GM21717 (cell line): Measurements from ENCODE around the gene TRRAP.

ENCODE experiments used
- ATAC-seq: cut with Tn5 transposase; IDR thresholded peaks from one replicate; pipeline ENCODE4 v1.9.1; 2021; ENCODE audit warnings: mild to moderate bottlenecking, moderate library complexity; ENCODE audit not compliant: unreplicated experiment

The TRRAP gene

GRCh38 chr7:98943336-98943735 is 65.0 kb downstream of the TRRAP start:
- no peak for ATAC-seq

DNA sequence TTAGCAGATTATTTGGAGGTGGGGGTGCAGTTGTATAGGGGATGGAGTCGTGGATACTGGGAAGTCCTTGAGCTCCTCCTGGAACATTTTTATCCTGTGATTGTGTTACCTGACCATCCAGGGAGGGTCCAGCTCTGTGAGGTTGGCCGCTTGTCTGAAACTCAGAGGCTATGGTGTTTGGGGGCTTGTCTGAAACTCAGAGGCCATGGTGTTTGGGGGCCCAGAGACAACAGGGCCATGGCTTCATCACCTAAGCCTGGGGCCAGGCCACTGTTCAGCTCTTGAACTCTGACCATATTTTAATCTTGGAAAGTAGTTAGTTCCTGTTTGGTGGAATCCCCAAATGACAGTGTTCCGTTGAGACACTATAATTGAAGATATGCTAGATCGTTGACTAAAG is 66.1 kb downstream of the TRRAP start:
- ATAC-seq = no peak

DNA sequence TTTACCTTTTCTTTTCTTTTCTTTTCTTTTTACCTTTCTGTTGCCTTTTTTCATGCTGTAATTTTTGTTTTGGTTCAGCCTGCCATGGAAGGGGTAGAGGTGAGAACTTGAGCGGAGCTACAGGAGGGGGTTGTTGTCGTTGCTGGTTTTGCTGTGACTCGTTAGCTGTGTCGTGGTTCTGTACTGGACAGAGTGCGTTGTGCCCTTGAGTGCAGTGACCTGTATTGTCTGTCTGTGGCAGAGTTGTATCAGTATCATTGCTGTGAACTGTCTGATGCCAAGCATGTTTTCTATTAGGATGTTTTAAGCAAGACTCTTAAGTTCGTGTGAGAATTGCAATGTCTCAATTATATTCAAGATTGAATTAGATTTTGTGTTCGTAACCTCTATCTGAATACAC is 67.5 kb downstream of the TRRAP start:
- ATAC-seq = no peak

GRCh38 chr7:98946389-98946788 is 68.1 kb downstream of the TRRAP start:
- no peak for ATAC-seq

- ATAC-seq = no peak
Observed at GRCh38 chr7:98949336-98950044, 71.2 kb downstream of the TRRAP start.

DNA sequence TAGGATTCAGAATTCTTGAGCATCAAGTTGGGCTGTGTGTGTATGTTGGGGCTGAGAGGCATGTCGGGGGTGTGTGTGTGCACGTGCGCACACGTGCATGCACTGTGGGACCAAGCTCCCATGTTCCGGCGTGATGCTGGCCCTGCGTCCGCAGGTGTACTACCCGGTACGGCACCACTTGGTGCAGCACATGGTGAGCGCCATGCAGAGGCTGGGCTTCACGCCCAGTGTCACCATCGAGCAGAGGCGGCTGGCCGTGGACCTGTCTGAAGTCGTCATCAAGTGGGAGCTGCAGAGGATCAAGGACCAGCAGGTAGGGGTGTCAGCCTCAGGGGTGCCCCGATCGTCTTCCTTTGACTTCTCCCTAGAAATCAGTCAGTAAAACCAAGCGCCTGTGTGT is 77.7 kb downstream of the TRRAP start:
- ATAC-seq = no peak

- no peak for ATAC-seq
Observed at GRCh38 chr7:98956469-98956868, 78.1 kb downstream of the TRRAP start.

DNA sequence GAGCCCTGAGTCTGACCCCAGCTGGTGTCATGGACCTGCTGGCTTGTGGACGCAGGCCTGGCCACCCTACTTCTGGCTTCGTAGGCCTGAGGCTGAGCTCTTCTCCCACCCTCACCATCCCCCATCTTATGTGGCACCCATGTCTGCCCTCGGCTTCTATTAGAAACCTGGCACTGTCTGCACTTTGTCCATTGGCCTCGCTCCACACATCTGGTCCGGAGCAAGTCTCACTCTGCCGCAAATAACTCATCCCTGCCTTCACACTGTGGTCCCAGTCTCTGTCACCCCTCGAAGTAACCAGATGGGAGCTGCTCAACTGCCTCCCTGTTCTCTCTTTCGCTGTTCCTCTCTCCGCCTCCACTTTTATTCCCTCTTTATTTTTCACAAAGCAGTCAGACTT is 78.6 kb downstream of the TRRAP start:
- no peak for ATAC-seq

- no peak for ATAC-seq
Observed at GRCh38 chr7:98957766-98958165, 79.4 kb downstream of the TRRAP start.

DNA sequence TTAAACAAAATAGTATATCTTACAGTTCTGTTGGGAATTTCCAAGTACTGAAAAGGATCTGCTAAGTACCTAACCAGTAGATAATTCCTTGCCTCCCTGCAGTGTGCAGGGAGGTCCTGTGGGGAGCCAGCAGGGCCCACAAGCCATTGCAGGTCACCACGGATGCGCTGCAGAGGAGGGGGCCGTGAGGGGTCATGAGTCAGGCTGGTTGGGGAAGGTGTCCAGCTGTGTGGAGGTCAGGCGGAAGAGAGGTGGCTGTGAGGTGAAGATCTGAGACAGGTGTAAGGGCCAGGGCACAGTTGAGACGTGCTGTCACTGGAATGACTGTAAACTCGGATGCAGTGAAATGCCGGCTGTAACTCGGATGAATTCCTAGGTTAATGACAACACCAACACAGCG is 80.6 kb downstream of the TRRAP start:
- ATAC-seq = no peak

- no peak for ATAC-seq
Observed at GRCh38 chr7:98963305-98963704, 85.0 kb downstream of the TRRAP start.

DNA sequence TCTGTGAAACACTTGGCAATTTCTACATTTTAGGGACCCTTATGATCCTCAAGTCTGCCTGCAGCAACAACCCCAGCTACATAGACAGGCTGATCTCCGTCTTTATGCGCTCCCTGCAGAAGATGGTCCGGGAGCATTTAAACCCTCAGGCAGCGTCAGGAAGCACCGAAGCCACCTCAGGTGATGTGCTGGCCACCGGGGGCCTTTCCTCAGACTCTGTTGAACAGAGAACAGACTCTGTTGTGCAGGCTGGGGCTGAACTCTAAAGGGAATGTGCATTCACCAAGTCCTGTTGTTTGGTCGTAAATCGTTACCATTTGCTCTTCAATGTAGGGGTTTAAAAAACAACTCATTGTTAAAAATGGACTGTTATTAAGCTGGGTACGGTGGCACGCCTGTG is 86.3 kb downstream of the TRRAP start:
- ATAC-seq = no peak

- ATAC-seq = no peak
Observed at GRCh38 chr7:98968621-98969020, 90.3 kb downstream of the TRRAP start.

DNA sequence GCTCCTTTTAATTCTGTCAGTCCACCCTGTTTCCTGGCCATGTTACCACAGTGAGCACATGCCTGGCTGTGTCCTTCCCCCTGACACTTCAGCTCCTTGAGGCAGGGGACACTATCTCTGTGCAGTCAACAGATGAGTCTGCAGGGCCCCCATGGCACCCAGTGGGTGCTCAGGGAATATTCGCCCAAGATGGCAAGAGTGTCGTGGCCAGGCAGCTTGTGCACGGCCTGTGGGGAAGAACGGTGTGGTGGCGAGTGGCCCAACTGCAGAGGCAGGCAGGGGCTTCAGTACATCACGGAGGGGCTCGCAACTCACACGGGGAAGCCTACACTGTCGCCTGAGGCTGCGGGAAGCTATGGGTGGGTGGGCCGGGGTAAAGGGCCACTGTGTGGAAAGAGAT is 91.1 kb downstream of the TRRAP start:
- no peak for ATAC-seq

DNA sequence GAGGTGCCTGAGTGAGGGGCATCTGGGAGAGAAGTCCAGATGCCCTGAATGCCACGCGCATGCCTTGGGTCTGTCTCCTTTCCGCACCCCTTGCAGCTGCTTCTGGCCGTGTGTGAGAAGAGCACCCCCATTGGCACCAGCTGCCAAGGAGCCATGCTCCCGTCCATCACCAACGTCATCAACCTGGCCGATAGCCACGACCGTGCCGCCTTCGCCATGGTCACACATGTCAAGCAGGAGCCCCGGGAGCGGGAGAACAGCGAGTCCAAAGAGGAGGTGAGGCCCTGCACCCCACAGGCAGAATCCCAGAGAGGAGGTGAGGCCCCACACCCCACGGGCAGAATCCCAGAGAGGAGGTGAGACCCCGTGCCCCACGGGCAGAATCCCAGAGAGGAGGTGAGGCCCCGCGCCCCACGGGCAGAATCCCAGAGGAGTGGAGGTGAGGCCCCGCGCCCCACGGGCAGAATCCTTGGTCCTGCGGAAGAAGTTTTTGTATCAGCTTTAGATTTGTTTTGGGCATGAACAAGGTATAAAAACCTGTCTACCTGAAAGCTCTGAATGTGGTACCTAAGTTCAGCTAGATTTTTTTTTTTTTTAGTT is 91.8 kb downstream of the TRRAP start:
- no peak for ATAC-seq

DNA sequence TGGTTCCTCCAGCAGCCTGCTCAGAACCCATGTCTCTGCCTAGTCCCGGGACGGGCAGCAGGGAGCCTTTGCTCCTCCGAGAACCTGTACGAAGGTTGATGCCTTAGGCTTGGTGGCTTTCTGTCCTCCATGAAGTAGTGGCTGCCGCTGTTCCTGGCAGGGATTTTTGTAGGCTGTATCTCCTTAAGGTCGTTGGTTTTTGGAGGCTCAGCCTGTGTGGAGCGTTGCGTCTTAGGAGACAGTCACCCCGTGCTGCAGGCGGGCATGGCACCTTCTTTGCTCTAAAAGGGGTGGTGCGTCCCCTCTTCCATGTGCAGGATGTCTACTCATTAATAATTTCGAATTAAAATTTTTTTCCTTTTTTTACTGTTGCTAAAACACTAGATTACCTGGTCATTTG is 92.5 kb downstream of the TRRAP start:
- ATAC-seq = no peak

DNA sequence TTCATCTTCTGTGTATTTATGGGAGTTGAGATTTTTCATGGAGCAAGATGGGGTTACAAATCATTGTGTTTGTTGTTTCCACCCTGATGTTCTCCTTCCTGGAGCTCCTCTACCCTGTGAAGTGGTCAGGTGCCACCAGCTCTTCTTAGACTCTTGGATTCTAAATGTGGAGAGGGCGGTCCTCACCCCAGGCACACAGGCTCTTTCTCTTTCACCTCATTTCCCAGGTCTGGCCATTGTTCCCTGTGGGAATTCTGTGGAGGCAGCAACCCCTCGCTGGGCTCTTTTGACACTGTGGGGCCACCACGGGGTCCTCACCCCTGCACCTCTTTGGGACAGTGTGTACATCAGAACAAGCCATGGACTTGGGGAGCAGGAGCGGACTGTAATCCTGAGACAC is 95.9 kb downstream of the TRRAP start:
- ATAC-seq = no peak

DNA sequence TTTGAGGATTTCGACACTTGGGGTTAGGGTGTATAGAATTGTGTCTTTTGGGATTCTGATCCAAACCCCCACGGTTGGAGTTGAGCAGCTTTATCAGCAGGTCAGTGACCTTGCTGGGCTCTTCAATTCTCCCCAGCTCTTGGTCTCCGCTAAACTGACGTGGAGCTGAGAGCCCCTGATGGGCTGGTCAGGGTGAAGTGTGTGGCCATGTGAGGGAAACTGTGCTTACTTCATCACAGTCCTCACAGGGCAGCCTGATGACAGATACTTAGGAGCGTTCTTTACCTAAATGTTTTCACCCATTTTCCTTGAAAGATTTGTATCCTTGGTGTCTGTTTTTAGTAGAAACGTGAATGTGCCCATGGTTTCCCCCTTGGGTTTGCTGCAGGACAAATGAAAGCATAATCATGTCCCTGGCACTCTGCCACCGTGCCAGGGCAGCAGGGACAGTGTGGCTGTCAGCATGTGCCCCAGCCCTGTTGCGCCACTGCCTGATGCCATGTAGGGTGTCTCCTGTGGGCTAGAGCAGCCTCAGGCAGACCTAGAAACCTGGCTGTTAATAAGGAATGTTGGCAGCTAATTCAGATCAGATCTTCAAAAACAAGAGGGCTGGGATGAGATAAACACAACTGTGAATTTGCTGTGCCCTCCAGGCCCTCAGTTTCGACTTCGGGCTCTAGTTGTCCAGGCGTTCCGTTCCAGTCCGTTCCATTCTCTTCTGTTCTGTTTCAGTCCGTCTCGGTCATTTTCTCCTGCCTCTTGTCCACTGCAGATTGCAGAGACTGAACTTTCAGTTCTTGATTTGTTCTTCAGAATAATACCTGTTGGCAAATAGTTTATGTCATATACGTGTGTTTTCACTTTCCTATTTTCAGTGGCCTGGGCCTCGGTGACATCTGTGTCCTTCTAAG is 96.8 kb downstream of the TRRAP start:
- no peak for ATAC-seq

DNA sequence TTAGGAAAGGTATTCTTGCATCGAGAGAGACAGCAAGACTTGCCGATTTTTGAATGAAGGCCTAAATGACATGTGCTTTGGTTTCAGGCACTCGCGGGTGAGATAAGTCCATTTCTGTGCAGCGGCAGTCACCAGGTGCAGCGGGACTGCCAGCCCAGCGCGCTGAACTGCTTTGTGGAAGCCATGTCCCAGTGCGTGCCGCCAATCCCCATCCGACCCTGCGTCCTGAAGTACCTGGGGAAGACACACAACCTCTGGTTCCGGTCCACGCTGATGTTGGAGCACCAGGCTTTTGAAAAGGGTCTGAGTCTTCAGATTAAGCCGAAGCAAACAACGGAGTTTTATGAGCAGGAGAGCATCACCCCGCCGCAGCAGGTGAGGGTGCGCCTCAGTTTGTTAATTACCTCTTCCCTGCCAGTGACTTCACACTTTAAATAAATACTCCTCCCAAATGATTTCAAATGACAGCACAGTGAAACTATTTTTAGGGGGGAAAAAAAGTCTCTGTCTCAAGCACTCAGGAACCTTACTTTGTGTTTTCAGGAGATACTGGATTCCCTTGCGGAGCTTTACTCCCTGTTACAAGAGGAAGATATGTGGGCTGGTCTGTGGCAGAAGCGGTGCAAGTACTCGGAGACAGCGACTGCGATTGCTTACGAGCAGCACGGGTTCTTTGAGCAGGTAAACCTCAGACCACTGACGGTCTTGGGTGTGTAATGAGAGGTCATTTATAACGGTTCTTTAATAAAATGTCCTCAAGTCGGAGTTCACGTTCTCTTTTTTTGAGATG is 98.3 kb downstream of the TRRAP start:
- no peak for ATAC-seq

GRCh38 chr7:98978672-98979071 is 100.3 kb downstream of the TRRAP start:
- no peak for ATAC-seq

DNA sequence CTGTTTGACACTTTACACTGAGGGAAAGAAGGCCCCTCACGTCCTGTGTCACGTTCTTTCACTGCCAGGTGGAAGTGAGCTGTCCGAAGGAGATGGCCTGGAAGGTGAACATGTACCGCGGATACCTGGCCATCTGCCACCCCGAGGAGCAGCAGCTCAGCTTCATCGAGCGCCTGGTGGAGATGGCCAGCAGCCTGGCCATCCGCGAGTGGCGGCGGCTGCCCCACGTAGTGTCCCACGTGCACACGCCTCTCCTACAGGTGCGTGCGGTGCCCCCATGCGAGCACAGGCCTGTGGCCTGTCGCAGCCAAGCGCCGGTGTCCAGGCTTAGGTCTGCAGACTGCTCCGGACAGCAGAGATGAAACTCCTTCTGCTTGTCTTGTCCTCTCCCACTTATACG is 103.4 kb downstream of the TRRAP start:
- no peak for ATAC-seq
